ENCODE measurements around the gene SFMBT2.

DNA sequence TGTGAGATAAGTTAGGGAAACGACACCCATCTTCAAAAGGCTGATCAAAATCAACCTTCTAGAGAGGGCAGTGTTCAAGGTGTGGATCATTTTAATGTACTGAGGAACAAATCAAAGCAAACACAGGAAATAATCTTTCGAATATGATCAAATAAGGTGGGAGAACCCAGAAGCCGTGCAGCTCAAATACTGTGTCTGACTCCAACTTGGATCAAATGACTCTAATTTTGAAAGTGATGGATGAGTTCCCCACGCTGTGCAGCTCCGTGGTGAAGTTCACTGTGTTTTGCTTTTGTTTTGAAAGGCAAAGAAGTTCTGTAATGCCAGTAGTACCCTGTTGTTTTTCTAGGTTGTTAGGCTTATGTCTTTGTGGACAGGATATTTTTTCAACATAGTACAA lies 250.9 kb downstream of the SFMBT2 start:
- TF ChIP-seq GATA3 (IDR thresholded peaks at IDR 0.05; ENCODE audit: low read depth, low read length): no peak
- TF ChIP-seq GATA2 (IDR thresholded peaks at IDR 0.05; ENCODE audit: low read depth, low read length): no peak
